H1 (cell line): ENCODE data around the gene MYO15B. TPM values are rescaled to one million over a fixed set of nuclear protein-coding genes. Genes with fewer than 3 reads are reported as not detected.

Experiments used
- CTCF ChIA-PET: fragments of 300-600 bp; sonication (Branson Sonifier 250); formaldehyde crosslinking; loops from one replicate; lab custom pipeline; 2021; ENCODE audit not compliant: partially characterized antibody; lab: Charles Lee
- POLR2A ChIA-PET: fragments of 300-600 bp; sonication (Branson Sonifier 250); formaldehyde crosslinking; loops from one replicate; lab custom pipeline; 2021; ENCODE audit warnings: inconsistent platforms; ENCODE audit not compliant: partially characterized antibody; lab: Charles Lee
- DNase-seq, 2 experiments: peaks; one replicate each; pipeline versions ENCODE4 v3.0.0 to v3.0.0-alpha.2; 2010 to 2022; ENCODE audit warnings: low spot score in 2 of 2, low read depth in 1 of 2, mixed read lengths in 1 of 2
- FAIRE-seq: peaks from 2 replicates; lab custom pipeline; 2011; peaks lifted over from hg19 to GRCh38; lab: Jason Lieb, UNC
- H2AFZ ChIP-seq: 2 replicates; pipeline ENCODE4 v1.8.1; 2012; ENCODE audit warnings: low read length, inconsistent platforms
- H2AK5ac ChIP-seq: 2 replicates; pipeline ENCODE4 v1.6.1; 2013; ENCODE audit warnings: low read depth, low read length
- H2BK120ac ChIP-seq: replicated peaks from 2 replicates; pipeline ENCODE3; 2013; ENCODE audit warnings: low read depth, low read length, inconsistent platforms
- H2BK12ac ChIP-seq: 2 replicates; pipeline ENCODE4 v1.6.1; 2013; ENCODE audit warnings: low read depth, low read length
- H2BK15ac ChIP-seq: 2 replicates; pipeline ENCODE4 v1.6.1; 2013; ENCODE audit warnings: low read length
- H2BK20ac ChIP-seq: 2 replicates; pipeline ENCODE4 v1.6.1; 2013; ENCODE audit warnings: low read length
- H2BK5ac ChIP-seq: 2 replicates; pipeline ENCODE4 v1.6.1; 2013; ENCODE audit warnings: low read depth, low read length
- H3K14ac ChIP-seq: 2 replicates; pipeline ENCODE4 v1.6.1; 2013; ENCODE audit warnings: inconsistent platforms; ENCODE audit not compliant: insufficient read length
- H3K18ac ChIP-seq: 2 replicates; pipeline ENCODE4 v1.6.1; 2013; ENCODE audit warnings: low read length; ENCODE audit errors: extremely low read depth
- H3K23ac ChIP-seq: 2 replicates; pipeline ENCODE4 v1.6.1; 2013; ENCODE audit warnings: inconsistent platforms; ENCODE audit not compliant: insufficient read length
- H3K23me2 ChIP-seq: 2 replicates; pipeline ENCODE4 v1.6.1; 2013; ENCODE audit warnings: low read depth, low read length
- H3K27ac ChIP-seq: 2 replicates; pipeline ENCODE4 v1.6.1; 2011; ENCODE audit warnings: low read depth, low read length, inconsistent platforms
- H3K27me3 ChIP-seq, 4 experiments: replicated peaks in 1 of 4; 1 replicate in 1 of 4; 2 replicates in 3 of 4; pipeline versions ENCODE4 v1.6.1 to v1.8.1; 2011 to 2013; ENCODE audit warnings: low read length in 3 of 4, mild to moderate bottlenecking in 3 of 4, inconsistent platforms in 2 of 4, mixed read lengths in 2 of 4, moderate library complexity in 1 of 4; ENCODE audit not compliant: control insufficient read depth in 3 of 4, insufficient read depth in 3 of 4; ENCODE audit errors: extremely low read depth in 1 of 4
- H3K36me3 ChIP-seq, 4 experiments: 2 replicates each; pipeline versions ENCODE4 v1.6.1 to v1.8.1; 2011 to 2013; ENCODE audit warnings: mild to moderate bottlenecking in 4 of 4, low read length in 3 of 4, moderate library complexity in 2 of 4, control low read depth in 1 of 4, inconsistent platforms in 1 of 4; ENCODE audit not compliant: insufficient read depth in 4 of 4, control insufficient read depth in 2 of 4
- H3K4ac ChIP-seq: replicated peaks from 2 replicates; pipeline ENCODE3; 2013; ENCODE audit warnings: low read length, low read depth, mixed read lengths, inconsistent platforms; ENCODE audit not compliant: insufficient read length
- H3K4me1 ChIP-seq, 4 experiments: replicated peaks in 1 of 4; 1 replicate in 1 of 4; 2 replicates in 3 of 4; pipeline versions ENCODE4 v1.6.1 to v1.8.1; 2011 to 2013; ENCODE audit warnings: low read length in 3 of 4, inconsistent platforms in 2 of 4, mixed read lengths in 1 of 4; ENCODE audit not compliant: insufficient read depth in 4 of 4, control insufficient read depth in 3 of 4
- H3K4me2 ChIP-seq, 2 experiments: 2 replicates each; pipeline versions ENCODE4 v1.6.1 to v1.8.1; 2011 to 2013; ENCODE audit warnings: low read depth in 2 of 2, low read length in 2 of 2, control low read depth in 1 of 2, inconsistent platforms in 1 of 2, mild to moderate bottlenecking in 1 of 2; ENCODE audit not compliant: insufficient read depth in 1 of 2
- H3K4me3 ChIP-seq, 4 experiments: fragments of 200-600, 300-600 bp in 1 of 4; sonication (generic), shearing (Covaris generic), sonication (Bioruptor Twin) in 1 of 4; 2 replicates each; pipeline versions ENCODE4 v1.5.1 to v1.8.1; 2011 to 2016; ENCODE audit warnings: low read length in 4 of 4, low read depth in 3 of 4, control low read depth in 2 of 4, inconsistent platforms in 2 of 4, mild to moderate bottlenecking in 2 of 4, mixed read lengths in 1 of 4, moderate library complexity in 1 of 4; ENCODE audit not compliant: insufficient read depth in 2 of 4; ENCODE audit errors: extremely low read depth in 1 of 4
- H3K56ac ChIP-seq: replicated peaks from 2 replicates; pipeline ENCODE3; 2013; ENCODE audit warnings: low read depth, mild to moderate bottlenecking, mixed read lengths, low read length, inconsistent platforms; ENCODE audit not compliant: insufficient read length
- H3K79me1 ChIP-seq: 2 replicates; pipeline ENCODE4 v1.6.1; 2013; ENCODE audit warnings: low read depth, low read length, control low read depth
- H3K79me2 ChIP-seq, 2 experiments: 2 replicates each; pipeline versions ENCODE4 v1.6.1 to v1.8.1; 2012 to 2013; ENCODE audit warnings: low read length in 2 of 2, mild to moderate bottlenecking in 2 of 2, inconsistent platforms in 1 of 2; ENCODE audit not compliant: insufficient read depth in 2 of 2, control insufficient read depth in 1 of 2
- H3K9ac ChIP-seq, 4 experiments: replicated peaks in 1 of 4; 1 replicate in 1 of 4; 2 replicates in 3 of 4; pipeline versions ENCODE4 v1.6.1 to v1.8.1; 2011 to 2013; ENCODE audit warnings: low read depth in 3 of 4, low read length in 3 of 4, control low read depth in 2 of 4, mild to moderate bottlenecking in 2 of 4, moderate library complexity in 2 of 4, inconsistent platforms in 1 of 4; ENCODE audit errors: extremely low read depth in 1 of 4
- H3K9me3 ChIP-seq, 2 experiments: 2 replicates each; pipeline versions ENCODE4 v1.6.1 to v1.8.1; 2012 to 2013; ENCODE audit warnings: mild to moderate bottlenecking in 2 of 2, moderate library complexity in 2 of 2, control low read depth in 1 of 2, inconsistent platforms in 1 of 2, low read depth in 1 of 2, low read length in 1 of 2, mixed read lengths in 1 of 2; ENCODE audit not compliant: insufficient read depth in 2 of 2
- H4K20me1 ChIP-seq, 2 experiments: replicated peaks in 1 of 2; 2 replicates each; pipeline versions ENCODE3 to v1.8.1; 2011 to 2013; ENCODE audit warnings: inconsistent platforms in 2 of 2, low read length in 2 of 2, mild to moderate bottlenecking in 1 of 2; ENCODE audit not compliant: insufficient read depth in 2 of 2, control insufficient read depth in 1 of 2
- H4K5ac ChIP-seq: 2 replicates; pipeline ENCODE4 v1.6.1; 2013; ENCODE audit warnings: low read length, low read depth, mixed read lengths, inconsistent platforms; ENCODE audit not compliant: insufficient read length
- H4K8ac ChIP-seq: 2 replicates; pipeline ENCODE4 v1.8.0; 2013; ENCODE audit warnings: mild to moderate bottlenecking, moderate library complexity, low read length, inconsistent platforms; ENCODE audit not compliant: insufficient read depth; ENCODE audit errors: extremely low read depth
- H4K91ac ChIP-seq: replicated peaks from 2 replicates; pipeline ENCODE3; 2013; ENCODE audit warnings: low read length, mixed read lengths, inconsistent platforms; ENCODE audit not compliant: insufficient read length
- BACH1 ChIP-seq: IDR thresholded peaks from 2 replicates; pipeline ENCODE4 v1.6.1; 2012; ENCODE audit warnings: low read length, improper control_type of control experiment
- CBX5 ChIP-seq: fragments of 300-800, 300-1000 bp; sonication (generic); IDR thresholded peaks from 2 replicates; pipeline ENCODE4 v1.7.1; 2016; ENCODE audit warnings: antibody characterized with exemption, low read length, low read depth
- CBX8 ChIP-seq: fragments of 300-800, 300-1000 bp; sonication (generic); IDR thresholded peaks from 2 replicates; pipeline ENCODE4 v1.7.1; 2016; ENCODE audit warnings: low read depth, low read length, borderline replicate concordance
- CEBPB ChIP-seq: IDR thresholded peaks from 2 replicates; pipeline ENCODE4 v1.6.1; 2012; ENCODE audit warnings: low read depth, low read length
- RNF2 ChIP-seq: fragments of 200-900, 300-1000 bp; sonication (generic); IDR thresholded peaks from 2 replicates; pipeline ENCODE4 v1.7.1; 2016; ENCODE audit warnings: borderline replicate concordance, low read depth, mild to moderate bottlenecking, antibody characterized with exemption, low read length; ENCODE audit not compliant: poor library complexity, severe bottlenecking; ENCODE audit errors: missing control alignments
- RXRA ChIP-seq: IDR thresholded peaks from 2 replicates; pipeline ENCODE4 v1.6.1; 2011; ENCODE audit warnings: low read depth, mild to moderate bottlenecking, low read length, moderate library complexity; ENCODE audit not compliant: insufficient read depth
- SAP30 ChIP-seq: fragments of 300-600 bp; sonication (generic); IDR thresholded peaks from 2 replicates; pipeline ENCODE4 v1.7.1; 2012; ENCODE audit warnings: low read length, moderate library complexity, mild to moderate bottlenecking, inconsistent platforms; ENCODE audit not compliant: insufficient read depth, insufficient replicate concordance
- YY1 ChIP-seq: IDR thresholded peaks from 2 replicates; pipeline ENCODE4 v1.6.1; 2011; ENCODE audit warnings: low read depth, mild to moderate bottlenecking, low read length
- WGBS, 2 experiments: shearing (Covaris generic) in 1 of 2; methylation state at CpG; one replicate each; pipeline versions ENCODE4 v1.1.6 to v1.1.7; 2013 to 2015; ENCODE audit warnings: low lambda C conversion rate in 2 of 2, mixed read lengths in 2 of 2, inconsistent platforms in 1 of 2, low coverage in 1 of 2, missing lambda C conversion rate in 1 of 2; ENCODE audit not compliant: insufficient replicate concordance in 2 of 2, insufficient coverage in 1 of 2, insufficient read length in 1 of 2; ENCODE audit errors: extremely low coverage in 1 of 2, missing lambda C conversion rate in 1 of 2; 5-methylcytosine and 5-hydroxymethylcytosine counted together
- polyA plus RNA-seq, 7 experiments: library from polyadenylated mRNA; depleted of rRNA in 3 of 7; stranded (reverse) in 5 of 7; unstranded in 2 of 7; fragments of >200 nt in 5 of 7; fragments of 200-250 nt in 2 of 7; gene quantifications; 1 replicate in 5 of 7; 2 replicates in 1 of 7; 4 replicates in 1 of 7; pipeline versions ENCODE4 v1.2.1 to v1.2.3, GENCODE V29; 2011 to 2013; ENCODE audit warnings: missing spikeins in 2 of 7, mixed read lengths in 2 of 7
- total RNA-seq: library from RNA; stranded (reverse); fragmentation: NEBNext Ultra II Directional; extraction: Animal tissue kit (Norgen Biotek cat#: 25700); gene quantifications from 2 replicates; pipeline ENCODE4 v1.2.1, GENCODE V29; 2021
- TF ChIP-seq, protein P1 (sequence below): IDR thresholded peaks from 2 replicates; pipeline ENCODE4 v1.6.1; 2012; ENCODE audit warnings: inconsistent platforms
- TF ChIP-seq, protein P2 (sequence below), 3 experiments: IDR thresholded peaks; 1 replicate in 2 of 3; 2 replicates in 1 of 3; pipeline versions ENCODE4 v1.5.1 to v1.6.1; 2011; ENCODE audit warnings: low read length in 3 of 3, mild to moderate bottlenecking in 3 of 3, inconsistent platforms in 2 of 3, low read depth in 1 of 3, moderate library complexity in 1 of 3; ENCODE audit not compliant: insufficient read depth in 1 of 3; ENCODE audit errors: control extremely low read depth in 1 of 3

The MYO15B gene
- total and polyA plus RNA-seq, 2 of the 8 experiments (the other 6 are each of a cell fraction or from before 2014, with no cell fraction given) = 7.1 to 11.2 TPM

DNA sequence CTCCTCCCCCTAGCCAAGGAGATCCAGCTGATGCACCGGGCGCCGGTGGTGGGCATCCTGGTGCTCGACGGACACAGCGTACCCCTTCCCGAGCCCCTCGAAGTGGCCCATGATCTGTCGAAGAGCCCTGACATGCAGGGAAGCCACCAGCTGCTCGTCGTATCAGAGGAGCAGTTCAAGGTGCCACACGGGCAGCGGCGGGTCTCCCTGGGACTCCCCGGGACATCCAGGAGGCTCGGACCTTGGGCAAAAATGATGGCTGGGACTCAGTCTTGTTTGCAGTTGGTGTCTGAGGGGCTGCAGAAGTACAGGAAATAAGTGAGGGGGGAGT is 15.8 kb upstream of the MYO15B start:
- no peak overlapping the region for H3K27ac ChIP-seq
- no peak overlapping the region for H2BK20ac ChIP-seq
- H3K23ac ChIP-seq = no peak overlapping the region
- ChIA-PET POLR2A (interaction anchor here (0.6 to 1.2 kb wide), 2 partner anchors 46 to 461 kb away, joined by 3 to 4 read pairs; partner anchors contain the start of gene LLGL2), CTCF (interaction anchor here (1.1 to 1.2 kb wide), 2 partner anchors 15 to 29 kb away, joined by 3 read pairs; no protein-coding TSS in a partner anchor)
- 92% methylated on average over 16 of the region's 16 CpGs; no CpG with 5 or more reads in 1 of the 2 experiments for WGBS, 2 experiments
- H3K9me3 ChIP-seq = no peaks in the 10 kb centered on the region
- no peak overlapping the region for H2BK12ac ChIP-seq
- H4K5ac ChIP-seq = no peak overlapping the region
- H3K36me3 ChIP-seq = peaks cover 0 to 6% (median 2%) of the 10 kb centered on the region in 4 experiments; a peak in 2 of 8 replicates
- no peaks in the 10 kb centered on the region for H3K79me2 ChIP-seq
- no peak overlapping the region for H3K9ac ChIP-seq
- no peak overlapping the region for H3K4me3 ChIP-seq
- no peak overlapping the region for H2BK5ac ChIP-seq
- H3K23me2 ChIP-seq = no peaks in the 10 kb centered on the region
- H4K20me1 ChIP-seq = peaks cover 0 to 1% of the 10 kb centered on the region in 2 experiments
- H3K14ac ChIP-seq = no peak overlapping the region
- no peak overlapping the region for H4K91ac ChIP-seq
- DNase-seq (no peak), FAIRE-seq (no peak)
- H3K56ac ChIP-seq = no peak overlapping the region
- H2BK15ac ChIP-seq = no peak overlapping the region
- H3K27me3 ChIP-seq = no peaks in the 10 kb centered on the region
- H4K8ac ChIP-seq = no peak overlapping the region
- no peak overlapping the region for H2BK120ac ChIP-seq
- H3K79me1 ChIP-seq = no peaks in the 10 kb centered on the region
- no peak overlapping the region for H3K4ac ChIP-seq
- H3K18ac ChIP-seq = no peak overlapping the region
- no peak overlapping the region for H2AFZ ChIP-seq
- no peaks in the 10 kb centered on the region for H3K4me1 ChIP-seq
- no peak overlapping the region for H3K4me2 ChIP-seq
- no peak overlapping the region for H2AK5ac ChIP-seq
- no peak for TF ChIP-seq CBX5
- no peak for TF ChIP-seq YY1
- TF ChIP-seq SAP30 = no peak
- no peak for TF ChIP-seq BACH1
- no peak for TF ChIP-seq CEBPB
- TF ChIP-seq CBX8 = no peak
- TF ChIP-seq, protein P1, sequence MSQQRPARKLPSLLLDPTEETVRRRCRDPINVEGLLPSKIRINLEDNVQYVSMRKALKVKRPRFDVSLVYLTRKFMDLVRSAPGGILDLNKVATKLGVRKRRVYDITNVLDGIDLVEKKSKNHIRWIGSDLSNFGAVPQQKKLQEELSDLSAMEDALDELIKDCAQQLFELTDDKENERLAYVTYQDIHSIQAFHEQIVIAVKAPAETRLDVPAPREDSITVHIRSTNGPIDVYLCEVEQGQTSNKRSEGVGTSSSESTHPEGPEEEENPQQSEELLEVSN = no peak
- no peak for TF ChIP-seq RNF2
- no peak for TF ChIP-seq RXRA
- TF ChIP-seq, protein P2, sequence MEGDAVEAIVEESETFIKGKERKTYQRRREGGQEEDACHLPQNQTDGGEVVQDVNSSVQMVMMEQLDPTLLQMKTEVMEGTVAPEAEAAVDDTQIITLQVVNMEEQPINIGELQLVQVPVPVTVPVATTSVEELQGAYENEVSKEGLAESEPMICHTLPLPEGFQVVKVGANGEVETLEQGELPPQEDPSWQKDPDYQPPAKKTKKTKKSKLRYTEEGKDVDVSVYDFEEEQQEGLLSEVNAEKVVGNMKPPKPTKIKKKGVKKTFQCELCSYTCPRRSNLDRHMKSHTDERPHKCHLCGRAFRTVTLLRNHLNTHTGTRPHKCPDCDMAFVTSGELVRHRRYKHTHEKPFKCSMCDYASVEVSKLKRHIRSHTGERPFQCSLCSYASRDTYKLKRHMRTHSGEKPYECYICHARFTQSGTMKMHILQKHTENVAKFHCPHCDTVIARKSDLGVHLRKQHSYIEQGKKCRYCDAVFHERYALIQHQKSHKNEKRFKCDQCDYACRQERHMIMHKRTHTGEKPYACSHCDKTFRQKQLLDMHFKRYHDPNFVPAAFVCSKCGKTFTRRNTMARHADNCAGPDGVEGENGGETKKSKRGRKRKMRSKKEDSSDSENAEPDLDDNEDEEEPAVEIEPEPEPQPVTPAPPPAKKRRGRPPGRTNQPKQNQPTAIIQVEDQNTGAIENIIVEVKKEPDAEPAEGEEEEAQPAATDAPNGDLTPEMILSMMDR (IDR thresholded peaks at IDR 0.05; ENCODE audit: control extremely low read depth in 1 of 3, insufficient read depth in 1 of 3, low read depth in 1 of 3, low read length in 3 of 3) = no peak
